Chondrocyte (in vitro differentiated cells): Measurements from ENCODE around the gene GREM1. TPM values are rescaled to one million over a fixed set of nuclear protein-coding genes. Genes with fewer than 3 reads are reported as not detected.

ENCODE experiments used
- DNase-seq: peaks from one replicate; pipeline ENCODE4 v3.0.0; 2021; ENCODE audit warnings: mixed read lengths, low spot score
- H3K27ac Mint-ChIP-seq: one replicate; pipeline ENCODE4 v1.8.0; 2021; ENCODE audit warnings: mild to moderate bottlenecking, moderate library complexity, mixed read lengths; ENCODE audit not compliant: unreplicated experiment
- H3K27me3 Mint-ChIP-seq: 2 replicates; pipeline ENCODE4 v1.8.0; 2021; ENCODE audit warnings: low read depth, mixed read lengths
- H3K36me3 Mint-ChIP-seq: 2 replicates; pipeline ENCODE4 v1.8.0; 2021; ENCODE audit warnings: low read depth, mixed read lengths
- H3K4me1 Mint-ChIP-seq: 2 replicates; pipeline ENCODE4 v1.8.0; 2021; ENCODE audit warnings: low read depth, mild to moderate bottlenecking, mixed read lengths
- H3K4me3 Mint-ChIP-seq: one replicate; pipeline ENCODE4 v1.8.0; 2021; ENCODE audit warnings: mild to moderate bottlenecking, moderate library complexity, mixed read lengths; ENCODE audit not compliant: unreplicated experiment
- H3K9me3 Mint-ChIP-seq: 2 replicates; pipeline ENCODE4 v1.8.0; 2021; ENCODE audit warnings: low read depth, mixed read lengths
- total RNA-seq: library from RNA; stranded (reverse); gene quantifications from 3 replicates; pipeline ENCODE4 v1.2.1, GENCODE V29; 2021
- TF ChIP-seq, protein P1 (sequence below): fragments of 200-600 bp; sonication (generic); IDR thresholded peaks from 2 replicates; pipeline ENCODE4 v1.5.0; 2021; ENCODE audit warnings: antibody characterized with exemption, mild to moderate bottlenecking, moderate library complexity

Gene GREM1
- total RNA-seq, 1 donor from 2014 or later: 142 TPM

GRCh38 chr15:32687556-32687955, 30.2 kb upstream of the GREM1 start:
- no peaks in the 10 kb centered on the region for H3K27me3 Mint-ChIP-seq
- H3K4me3 Mint-ChIP-seq: no peak overlapping the region
- peaks cover 40% of the 10 kb centered on the region for H3K4me1 Mint-ChIP-seq
- no peak for DNase-seq
- H3K27ac Mint-ChIP-seq: peak overlapping the region; percentile 81
- TF ChIP-seq, protein P1, sequence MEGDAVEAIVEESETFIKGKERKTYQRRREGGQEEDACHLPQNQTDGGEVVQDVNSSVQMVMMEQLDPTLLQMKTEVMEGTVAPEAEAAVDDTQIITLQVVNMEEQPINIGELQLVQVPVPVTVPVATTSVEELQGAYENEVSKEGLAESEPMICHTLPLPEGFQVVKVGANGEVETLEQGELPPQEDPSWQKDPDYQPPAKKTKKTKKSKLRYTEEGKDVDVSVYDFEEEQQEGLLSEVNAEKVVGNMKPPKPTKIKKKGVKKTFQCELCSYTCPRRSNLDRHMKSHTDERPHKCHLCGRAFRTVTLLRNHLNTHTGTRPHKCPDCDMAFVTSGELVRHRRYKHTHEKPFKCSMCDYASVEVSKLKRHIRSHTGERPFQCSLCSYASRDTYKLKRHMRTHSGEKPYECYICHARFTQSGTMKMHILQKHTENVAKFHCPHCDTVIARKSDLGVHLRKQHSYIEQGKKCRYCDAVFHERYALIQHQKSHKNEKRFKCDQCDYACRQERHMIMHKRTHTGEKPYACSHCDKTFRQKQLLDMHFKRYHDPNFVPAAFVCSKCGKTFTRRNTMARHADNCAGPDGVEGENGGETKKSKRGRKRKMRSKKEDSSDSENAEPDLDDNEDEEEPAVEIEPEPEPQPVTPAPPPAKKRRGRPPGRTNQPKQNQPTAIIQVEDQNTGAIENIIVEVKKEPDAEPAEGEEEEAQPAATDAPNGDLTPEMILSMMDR: no peak
- no peaks in the 10 kb centered on the region for H3K9me3 Mint-ChIP-seq
- H3K36me3 Mint-ChIP-seq: peaks cover 1% of the 10 kb centered on the region

DNA sequence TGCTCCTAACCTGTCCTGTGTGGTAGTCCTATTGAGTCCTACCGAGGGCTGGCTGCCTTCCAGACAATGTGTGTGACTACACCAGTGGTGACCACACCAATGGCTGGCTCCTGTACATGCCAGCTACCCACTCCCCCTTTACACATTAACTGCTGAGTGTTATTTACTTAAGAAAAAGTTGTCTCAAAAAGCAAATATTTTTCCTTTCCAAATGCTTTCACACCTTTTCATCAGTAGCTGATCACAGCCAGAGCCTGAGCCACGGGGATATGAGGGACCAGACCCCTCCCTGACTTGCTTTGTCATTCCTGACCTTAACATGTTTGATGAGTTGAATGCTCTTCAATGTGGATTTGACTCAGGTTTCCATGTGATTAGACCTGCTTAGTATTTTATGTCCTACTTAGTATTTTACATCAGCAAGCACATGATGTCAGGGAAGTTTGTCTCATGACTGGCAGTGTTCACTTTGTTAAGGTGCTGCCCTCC, 29.6 kb upstream of the GREM1 start:
- Mint-ChIP-seq H3K27me3 (no peaks in the 10 kb centered on the region), H3K27ac (peak overlapping the region; percentile 81), H3K9me3 (no peaks in the 10 kb centered on the region), H3K4me3 (no peak overlapping the region), H3K36me3 (peaks cover 1% of the 10 kb centered on the region), H3K4me1 (peaks cover 34% of the 10 kb centered on the region)
- TF ChIP-seq, protein P1: no peak
- no peak for DNase-seq

DNA sequence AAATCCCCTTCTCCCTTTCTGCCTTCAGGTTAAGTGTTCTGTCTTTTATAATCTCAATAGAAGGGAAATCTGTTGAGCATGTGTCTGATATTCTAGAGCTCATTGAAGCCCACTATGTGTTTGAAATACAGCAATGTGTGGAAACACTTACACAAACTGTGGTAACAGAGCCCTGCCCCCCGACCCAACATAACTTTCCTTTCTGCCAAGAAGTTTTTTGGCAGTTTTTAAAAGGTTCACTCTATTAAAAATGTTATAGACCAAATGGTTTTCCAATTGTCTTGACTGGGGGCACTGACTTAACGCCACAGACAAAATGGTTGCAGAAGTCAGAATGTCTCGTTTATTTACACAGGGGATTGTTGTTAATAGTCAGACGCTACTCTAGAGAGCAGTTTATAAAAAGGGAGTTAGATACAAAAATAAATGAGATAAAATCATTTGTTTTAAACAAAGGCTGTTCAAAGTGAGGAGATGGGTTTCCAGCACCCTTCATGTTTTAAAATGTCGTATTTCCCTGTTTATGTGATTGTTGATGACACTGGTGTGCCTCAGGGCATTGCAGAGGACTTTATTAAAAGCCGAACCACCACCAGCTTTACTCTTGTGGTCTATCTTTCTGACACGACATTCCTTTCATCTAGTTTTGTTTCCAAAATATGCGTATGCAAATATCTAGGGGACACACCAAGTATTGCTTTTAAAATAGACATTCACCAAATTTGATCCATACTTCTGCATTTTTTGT, 26.7 kb upstream of the GREM1 start:
- DNase-seq: no peak
- no peaks in the 10 kb centered on the region for H3K9me3 Mint-ChIP-seq
- H3K4me1 Mint-ChIP-seq: peaks cover 10% of the 10 kb centered on the region
- no peak overlapping the region for H3K27ac Mint-ChIP-seq
- TF ChIP-seq, protein P1: no peak
- no peaks in the 10 kb centered on the region for H3K27me3 Mint-ChIP-seq
- peaks cover 1% of the 10 kb centered on the region for H3K36me3 Mint-ChIP-seq
- H3K4me3 Mint-ChIP-seq: no peak overlapping the region

- Mint-ChIP-seq H3K36me3 (no peaks in the 10 kb centered on the region), H3K27ac (no peak overlapping the region), H3K4me1 (peaks cover 10% of the 10 kb centered on the region), H3K9me3 (no peaks in the 10 kb centered on the region), H3K4me3 (no peak overlapping the region), H3K27me3 (no peaks in the 10 kb centered on the region)
- TF ChIP-seq, protein P1: no peak
- DNase-seq: no peak
Observed at GRCh38 chr15:32691689-32692038, 26.1 kb upstream of the GREM1 start.

DNA sequence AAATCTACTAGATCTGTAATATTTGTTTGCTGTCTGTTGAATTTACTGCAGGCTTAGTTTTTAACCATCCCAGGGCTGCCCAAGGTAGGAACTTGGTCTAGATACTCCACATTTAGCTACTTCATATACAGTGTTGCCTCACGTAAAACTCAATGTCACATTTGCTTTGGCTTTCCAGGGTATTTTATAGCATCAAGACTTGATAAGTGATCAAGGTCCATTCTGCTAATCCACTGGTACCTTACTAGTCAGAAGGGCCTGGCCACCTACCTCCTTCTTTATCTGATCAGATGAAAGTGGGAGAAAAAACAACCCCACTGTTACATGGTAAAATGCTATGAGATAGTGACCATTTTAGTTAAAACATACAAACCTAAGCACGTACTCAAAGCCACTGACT, 25.5 kb upstream of the GREM1 start:
- H3K4me1 Mint-ChIP-seq: peaks cover 10% of the 10 kb centered on the region
- H3K4me3 Mint-ChIP-seq: no peak overlapping the region
- H3K36me3 Mint-ChIP-seq: no peaks in the 10 kb centered on the region
- no peaks in the 10 kb centered on the region for H3K9me3 Mint-ChIP-seq
- H3K27ac Mint-ChIP-seq: no peak overlapping the region
- no peaks in the 10 kb centered on the region for H3K27me3 Mint-ChIP-seq
- no peak for DNase-seq
- TF ChIP-seq, protein P1: no peak
